Activated CD4-positive, alpha-beta T cell treated with anti-CD3 and anti-CD28 coated beads, Interleukin-2, Interleukin-4, amounts not matched to agents 100 ng/mL and 50 ng/mL, durations not matched to agents 16 hours and 8 hours (primary cell): ENCODE data around the gene FASN.
A peak's percentile ranks its signal among the peaks of the same experiment; 100 is the strongest.

Experiments used
- DNase-seq: peaks from one replicate; pipeline ENCODE4 v3.0.0-alpha.2; 2020; ENCODE audit warnings: low spot score

FASN gene

DNA sequence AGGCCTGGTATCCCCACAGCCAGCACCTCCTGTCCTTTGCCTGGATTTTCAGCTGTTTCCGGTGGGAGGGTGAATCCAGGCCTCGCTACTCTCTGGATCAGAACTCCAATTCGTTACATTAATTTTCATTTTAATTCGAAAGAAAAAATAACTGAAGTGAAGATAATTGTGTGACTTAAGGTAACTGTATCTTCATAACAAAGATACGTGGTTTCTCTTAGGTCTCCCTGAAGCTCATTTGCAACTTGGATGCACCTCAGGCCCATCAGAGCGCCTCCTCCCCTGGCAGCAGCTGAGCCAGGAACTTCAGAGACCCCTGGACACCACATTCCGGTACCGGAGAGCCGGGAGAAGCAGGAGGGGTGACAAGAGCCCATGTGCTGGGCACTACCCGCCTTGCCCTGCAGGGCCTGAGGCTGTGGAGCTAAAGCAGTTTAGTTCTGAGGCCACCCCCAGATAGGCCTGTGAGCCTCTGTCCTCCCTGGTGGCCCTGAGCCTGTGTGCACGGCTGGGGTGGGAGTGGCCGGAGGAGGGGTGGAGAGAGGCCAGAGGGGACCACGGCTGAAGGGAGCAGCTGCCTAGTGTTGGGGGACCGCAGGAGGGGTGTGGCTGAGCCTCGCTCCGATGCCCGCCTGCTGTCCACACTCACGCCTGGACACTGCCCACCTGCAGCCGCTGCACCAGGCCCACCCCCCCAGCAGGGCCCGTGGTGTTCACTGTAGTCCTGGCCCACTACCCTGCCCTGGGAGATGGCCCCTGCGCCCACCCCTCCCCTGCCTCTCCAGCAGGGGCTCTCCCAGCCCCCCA, 21.0 kb downstream of the FASN start:
- DNase-seq: no peak

DNA sequence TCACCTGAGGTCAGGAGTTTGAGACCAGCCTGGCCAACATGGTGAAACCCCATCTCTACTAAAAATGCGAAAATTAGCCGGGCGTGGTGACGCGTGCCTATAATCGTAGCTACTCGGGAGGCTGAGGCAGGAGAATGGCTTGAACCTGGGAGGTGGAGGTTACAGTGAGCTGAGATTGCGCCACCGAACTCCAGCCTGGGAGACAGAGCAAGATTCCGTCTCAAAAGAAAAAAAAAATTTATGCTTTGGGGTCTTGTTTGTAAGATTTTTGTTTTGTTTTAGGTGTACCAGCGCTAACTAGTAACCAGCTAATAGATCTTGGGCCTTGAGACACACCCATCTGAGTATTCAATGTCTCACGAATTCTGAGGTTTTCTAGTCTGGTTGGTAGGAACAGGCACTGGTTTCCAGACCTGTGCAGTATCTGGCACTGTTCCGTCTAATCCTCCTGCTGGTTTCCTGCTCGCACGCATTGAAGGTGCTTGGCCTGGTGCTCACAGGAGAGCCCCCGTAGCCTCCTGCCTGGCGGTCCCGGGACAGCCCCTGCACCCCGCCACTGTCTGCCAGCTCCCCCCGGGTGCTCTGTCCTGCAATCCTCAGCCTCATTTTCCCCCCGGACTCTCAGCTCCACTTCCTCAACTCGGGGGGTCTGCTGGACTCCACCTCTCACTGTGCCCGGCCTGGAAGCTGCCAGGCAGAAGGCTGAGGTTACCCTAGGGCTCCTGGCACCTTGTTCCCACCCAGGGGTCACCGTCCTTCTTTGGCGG, 21.8 kb downstream of the FASN start:
- DNase-seq: no peak

DNA sequence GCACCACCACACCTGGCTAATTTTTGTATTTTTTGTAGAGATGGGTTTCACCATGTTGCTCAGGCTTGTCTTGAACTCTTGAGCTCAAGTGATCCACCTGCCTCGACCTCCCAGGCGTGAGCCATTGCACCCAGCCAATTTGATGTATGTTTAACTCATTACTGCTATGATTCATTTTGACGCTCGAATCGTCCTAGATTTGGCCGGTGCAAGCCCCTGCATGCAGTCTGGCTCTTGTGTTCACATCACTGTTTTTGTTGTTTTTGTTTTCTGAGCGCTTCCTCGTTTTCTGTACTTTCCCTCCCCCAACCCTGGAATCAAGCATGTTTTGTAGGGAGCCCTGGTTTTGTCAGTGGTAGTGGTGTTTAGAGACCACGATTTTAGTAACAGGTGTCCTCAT, 24.6 kb downstream of the FASN start:
- no peak for DNase-seq

DNA sequence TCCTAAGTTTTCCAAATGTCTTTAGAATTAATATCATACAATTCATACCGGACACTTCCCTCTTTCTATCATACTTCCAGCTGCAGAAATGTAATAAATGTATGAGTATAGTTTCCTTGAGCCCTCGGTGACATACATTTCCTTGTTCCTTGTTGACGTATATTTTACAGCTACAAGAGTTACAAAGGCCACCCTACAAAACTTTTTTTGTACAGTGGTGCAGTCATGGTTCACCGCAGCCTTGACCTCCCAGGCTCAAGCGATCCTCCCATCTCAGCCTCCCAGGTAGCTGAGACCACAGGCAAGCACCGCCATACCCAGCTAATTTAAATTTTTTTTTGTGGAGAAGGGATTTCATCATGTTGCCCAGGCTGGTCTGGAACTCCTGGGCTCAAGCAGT, 25.2 kb downstream of the FASN start:
- DNase-seq: no peak

DNA sequence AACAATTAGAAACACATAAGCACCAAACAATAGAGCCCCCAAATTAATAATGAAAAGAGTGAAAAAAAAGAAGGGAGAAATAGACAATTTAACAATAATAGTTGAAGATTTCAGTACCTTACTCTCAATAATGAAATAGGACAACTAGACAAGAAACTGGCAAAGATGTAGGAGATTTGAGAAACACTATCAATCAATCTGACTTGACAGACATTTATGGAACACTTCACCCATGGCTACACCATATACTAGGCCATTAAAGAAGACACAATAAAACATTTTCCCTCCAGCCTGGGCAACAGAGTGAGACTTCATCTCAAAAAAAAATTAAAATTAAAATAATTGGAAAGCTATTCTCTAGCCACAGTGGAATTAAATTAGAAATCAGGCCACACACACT, 27.4 kb downstream of the FASN start:
- no peak for DNase-seq

DNA sequence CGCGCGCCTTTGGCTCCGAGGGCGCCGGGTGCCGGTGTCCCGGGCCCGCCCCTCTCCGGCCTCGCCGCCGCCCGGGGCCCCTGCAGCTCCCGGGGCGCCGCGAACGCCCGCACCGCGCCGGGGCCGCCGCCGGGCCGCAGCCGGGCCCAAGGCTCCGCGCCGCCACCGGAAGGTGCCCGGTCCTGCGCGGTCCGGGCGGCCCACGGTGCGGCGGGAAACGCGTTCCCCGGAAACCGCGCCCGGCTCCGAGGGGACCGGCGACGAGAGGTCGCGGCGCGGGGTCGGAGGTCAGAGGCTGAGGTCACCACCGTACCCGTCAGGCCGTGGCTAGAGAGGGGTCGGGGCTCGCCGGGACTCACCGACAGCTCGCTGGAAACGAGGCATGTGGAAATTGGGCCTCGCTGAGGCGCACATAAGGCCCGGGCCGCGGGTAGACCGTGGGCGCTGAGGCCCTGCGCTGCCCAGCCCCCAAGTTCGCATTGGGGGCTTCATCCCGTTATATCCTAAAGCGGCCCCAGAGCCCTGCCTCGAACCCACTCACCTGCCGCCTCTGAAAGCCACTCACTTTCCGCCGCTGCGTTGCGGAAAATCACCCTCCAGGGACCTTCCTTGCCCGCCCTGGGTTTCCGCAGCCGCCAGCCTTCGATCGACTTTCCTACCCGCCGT, 32.3 kb downstream of the FASN start, which contains the start of gene DUS1L:
Gene DUS1L (minus strand): TSS at position 167 of the 666 bp plus-strand sequence. CDS start 745 bp downstream, outside the sequence.
- DNase-seq: peak; percentile 69

DNA sequence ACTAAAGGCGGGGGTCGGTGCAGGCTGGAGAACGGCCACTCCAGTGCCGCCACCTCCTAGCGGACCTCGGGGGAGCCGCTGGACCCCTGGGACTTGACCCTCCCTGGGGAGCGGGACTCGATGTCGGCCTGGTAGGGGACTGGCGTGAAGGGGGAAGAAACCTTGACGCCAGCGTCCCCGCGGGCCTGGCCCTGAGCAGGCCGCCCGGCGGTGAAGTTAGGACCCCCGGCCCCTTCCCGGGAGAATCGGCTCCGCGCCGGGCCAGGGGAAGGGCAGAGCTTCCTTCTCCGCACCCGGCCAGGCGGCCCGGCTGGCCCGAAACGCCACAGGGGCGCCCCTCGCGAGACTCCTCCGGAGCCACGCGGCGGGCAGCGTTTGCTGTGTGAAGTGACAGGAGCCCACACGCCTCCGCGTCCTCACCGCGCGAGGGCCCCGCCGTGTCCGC, 32.8 kb downstream of the FASN start:
- DNase-seq: no peak

DNA sequence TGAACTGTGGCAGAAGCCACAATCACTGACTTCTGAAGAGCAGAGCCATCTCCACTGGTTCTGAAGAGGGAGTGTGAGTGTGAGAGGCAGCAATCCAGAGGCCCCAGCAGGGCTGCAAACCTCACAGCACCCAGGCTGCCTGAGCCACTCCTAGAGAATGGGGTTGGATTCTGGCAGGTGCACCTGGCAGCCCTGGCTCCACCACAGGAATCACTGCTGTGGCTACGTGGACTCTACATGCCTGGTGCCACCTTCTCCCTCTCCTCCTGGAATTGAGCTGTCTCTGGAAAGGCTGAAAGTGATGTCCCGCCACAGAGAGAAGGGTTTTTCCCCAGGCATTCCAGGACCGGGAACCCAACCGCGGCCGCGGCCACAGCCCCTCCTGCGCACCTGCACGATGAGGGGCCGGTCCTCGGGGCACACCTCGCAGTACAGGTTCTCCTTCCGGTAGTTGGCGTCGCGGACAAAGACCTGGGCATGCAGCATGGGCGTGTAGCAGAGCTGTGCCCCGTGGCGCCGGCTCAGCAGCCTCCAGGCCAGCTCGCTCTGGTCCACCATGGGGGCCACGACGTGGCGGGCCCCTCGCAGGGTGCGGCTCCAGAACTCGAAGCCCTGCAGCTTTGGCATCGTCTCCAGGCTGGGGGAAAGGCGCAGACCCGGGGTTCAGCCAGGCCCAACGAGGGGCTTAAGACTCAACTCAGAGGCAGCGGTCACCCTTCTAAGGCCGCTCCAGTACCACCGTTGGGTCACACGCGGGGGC, 33.4 kb downstream of the FASN start:
- no peak for DNase-seq

DNA sequence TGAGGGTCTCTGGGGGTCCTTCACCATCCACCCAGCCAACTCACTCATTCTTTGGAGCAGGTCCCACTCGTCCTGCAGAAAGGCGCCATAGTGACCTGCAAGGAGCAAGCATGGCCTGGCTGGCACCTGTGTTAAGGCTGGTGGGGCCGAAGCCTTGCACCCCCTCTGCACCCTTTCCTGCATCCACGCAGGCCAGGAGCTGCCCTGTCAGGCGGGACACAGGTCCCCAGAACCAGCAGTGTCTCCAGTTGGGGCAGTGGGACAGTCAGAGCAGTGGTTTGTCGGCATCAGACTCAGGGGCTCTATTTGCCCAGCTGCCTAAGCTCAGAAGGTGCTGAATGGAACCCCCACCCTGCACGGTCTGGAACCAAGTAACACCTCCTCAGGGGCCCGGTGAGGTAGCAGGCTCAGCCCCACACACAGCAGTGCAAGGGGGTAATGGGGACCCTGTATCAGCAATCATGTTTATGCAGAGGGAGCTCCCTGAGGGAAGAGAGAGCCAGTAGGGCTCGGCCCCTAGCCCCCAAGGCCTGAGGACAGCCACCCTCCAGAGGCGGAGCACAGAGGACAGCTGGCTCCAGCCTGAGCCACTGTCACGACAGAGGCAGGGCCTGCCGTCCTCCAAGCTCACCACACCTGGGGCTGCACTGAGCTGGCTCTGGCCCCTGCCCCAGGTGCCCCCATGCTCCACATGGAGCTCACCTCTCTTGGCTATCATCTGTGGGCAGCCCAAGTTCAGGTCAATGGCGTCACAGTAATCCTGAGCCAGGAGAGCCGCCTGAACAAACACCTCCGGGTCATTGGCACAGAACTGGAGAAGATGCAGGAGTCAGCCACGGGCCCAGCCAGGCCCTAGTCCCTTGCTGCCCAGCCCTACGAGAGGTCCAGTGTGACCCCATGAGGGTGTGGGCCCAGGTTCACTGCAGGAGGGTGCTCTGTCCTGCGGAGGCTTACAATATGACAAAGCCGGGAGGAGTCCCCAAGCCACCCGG, 34.3 kb downstream of the FASN start:
- no peak for DNase-seq

DNA sequence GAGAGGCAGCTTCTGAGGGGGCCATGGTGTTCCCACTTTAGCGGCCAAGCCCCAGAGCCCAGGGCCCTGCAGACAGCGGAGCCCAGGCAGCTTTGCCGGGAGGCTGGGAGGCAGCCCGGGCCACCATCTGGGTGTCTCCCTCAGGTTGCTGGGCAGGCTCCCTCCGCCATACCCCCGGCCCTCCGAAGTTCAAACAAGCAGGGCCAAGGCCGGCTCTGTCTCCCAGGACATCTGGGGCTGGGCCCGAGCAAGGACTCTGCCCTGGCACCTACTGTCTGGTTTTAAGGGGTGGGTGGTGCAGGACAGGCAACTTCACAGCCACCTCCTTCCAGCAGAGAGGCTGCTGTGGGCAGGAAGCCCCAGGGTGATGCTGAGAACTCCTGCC, 35.1 kb downstream of the FASN start:
- no peak for DNase-seq

DNA sequence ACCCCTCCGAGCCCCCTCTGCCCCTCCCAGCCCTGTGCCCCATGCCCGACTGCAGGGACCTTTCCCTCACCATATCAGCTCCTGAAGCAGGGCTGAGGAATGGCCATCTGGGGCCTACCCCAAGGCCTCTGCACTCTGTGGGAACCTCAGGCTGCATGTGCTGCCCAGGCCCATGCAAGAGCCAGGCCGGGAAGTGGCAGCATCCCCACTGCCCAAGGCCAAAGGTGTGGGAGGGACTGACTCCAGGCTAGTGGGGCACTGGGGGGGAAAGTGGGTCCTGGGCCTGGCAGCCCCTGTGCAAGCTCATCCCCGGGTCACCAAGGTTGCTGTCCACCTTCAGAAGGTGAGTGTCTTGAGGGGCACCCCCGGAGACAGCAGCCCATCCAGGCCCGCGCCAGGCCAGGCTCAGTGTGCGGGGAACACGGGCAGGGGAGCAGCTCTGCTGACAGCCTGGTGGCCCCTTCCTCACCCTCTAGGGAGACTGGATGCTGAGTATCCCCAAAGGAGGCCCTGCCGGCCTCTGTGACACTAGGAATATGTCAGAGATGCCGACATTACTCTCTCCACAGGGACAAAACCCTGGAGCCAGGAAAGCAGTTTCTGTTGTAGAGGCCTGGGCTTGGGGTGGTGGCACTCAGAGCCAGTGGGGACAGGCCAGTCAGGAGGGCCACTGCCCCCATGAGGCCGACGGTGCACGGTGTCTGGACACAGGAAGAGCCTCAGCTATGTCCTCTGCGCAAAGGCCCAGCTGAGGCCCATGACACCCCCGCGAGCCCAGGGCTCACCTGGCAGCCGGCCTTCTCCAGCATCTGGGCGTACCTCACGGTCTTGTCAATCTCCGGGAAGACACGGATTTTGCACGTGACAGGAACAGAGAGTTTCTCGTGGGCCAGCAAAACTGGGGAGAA, 35.7 kb downstream of the FASN start:
- no peak for DNase-seq

DNA sequence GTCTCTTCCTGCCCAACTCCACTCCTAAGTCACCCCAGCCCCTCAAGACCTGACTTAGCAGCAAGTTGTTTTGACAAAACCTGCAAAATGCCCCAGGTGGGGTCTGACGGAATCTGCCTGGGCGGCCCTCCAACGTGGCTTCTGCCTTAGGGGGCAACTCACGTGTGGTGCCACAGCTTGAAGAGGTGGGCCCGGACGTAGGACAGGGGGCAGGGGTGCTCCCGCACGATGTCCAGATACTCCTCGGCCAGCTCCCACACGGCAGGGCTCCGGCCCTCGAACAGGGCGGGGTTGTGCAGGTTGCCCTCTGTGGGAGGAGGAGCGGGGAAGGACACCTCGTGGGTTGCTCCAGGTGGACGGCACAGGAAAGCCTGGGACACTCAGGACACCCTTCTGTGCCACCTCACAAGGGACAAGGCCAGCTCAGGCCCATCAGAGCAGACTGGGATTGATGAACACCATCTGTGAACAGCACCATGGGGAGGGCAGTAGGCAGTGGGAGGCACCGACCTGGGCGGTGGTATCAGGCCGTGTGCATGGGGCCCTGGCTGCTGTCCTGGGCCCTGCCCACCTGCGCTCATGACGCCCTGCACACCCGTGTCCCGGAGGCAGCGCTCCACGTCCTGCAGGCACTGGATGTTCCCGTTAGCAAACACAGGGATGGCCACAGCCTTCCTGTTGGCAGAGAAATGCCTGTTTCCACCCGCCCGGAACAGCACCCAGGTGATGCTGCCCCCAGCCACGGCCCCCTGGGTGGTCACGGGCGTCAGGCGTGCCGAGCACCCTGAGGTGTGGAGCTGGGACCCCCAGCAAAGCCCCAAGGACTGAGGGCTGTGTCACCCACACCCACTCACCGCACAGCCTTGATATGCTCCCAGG, 36.8 kb downstream of the FASN start:
- no peak for DNase-seq

DNA sequence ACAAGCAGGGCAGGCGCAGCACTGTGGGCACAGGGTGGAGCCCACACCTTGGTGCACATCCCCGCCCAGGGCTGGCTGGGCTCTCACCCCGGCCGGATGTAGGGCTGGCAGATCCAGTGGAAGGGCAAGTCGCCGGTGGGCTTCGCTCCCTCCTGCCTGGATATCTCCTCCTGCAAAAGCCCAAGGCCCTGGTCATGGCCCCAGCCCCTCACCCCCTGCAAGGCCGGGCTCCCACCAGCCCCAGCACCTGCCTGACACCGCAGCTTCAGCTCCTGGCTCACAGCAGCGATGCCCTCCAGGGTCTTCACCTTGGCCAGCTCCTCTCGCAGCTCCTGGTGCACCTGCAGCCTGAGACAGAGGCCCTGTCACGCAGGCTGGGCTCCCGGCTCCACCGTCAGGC, 37.4 kb downstream of the FASN start:
- DNase-seq: no peak

DNA sequence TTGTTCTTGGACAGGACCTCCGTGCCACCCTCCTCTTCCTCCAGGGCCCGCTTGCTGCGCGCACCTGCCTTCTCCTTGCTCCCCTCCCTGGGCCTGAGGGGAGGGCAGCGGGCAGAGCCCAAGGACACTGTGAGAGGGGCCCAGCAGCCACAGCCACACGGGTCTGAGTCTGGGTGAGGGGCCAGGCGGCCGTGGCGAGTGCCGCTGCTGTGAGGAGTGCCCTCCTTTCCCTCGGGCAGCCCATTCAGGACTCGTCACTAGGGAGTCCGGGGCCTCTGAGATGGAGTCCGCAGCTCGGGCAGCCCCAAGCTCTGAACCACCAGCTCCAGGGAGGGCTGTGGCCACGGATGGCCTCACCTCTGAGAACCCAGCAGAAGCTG, 38.0 kb downstream of the FASN start:
- no peak for DNase-seq

DNA sequence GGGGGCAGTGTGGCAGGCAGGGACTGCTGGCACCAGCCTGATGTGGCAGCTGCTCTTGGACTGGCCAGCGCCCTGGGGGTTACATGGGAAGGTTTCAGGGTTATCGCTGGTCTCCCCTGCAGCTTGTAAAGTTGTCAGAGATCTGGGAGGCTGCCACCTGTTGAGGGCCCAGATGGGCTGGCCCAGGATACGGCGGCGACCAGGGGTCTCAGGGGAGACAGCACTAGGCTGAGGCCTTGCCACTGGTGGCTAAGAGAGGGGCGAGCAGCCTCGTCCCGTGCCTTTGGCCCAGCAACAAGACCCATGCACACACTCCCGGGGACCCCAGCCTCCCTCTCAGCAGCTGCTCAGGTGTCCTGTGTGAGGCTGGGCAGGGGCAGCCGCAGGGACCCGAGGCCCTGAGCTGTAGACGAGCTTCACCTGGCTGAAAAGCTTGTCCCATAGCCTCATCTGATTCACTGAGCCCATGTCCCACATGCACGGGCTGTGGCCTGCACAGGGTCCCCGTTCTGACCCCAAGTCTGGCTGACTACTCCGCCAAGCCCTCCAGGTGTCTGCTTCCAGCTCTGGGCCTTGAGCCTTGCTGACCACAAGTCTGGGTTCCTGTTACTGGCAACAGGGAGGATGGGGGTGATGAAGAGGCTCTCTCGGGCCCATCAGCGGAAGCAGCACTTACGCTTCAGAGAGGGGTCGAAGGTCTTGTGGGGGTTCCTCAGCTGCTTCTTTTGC, 38.6 kb downstream of the FASN start:
- no peak for DNase-seq

DNA sequence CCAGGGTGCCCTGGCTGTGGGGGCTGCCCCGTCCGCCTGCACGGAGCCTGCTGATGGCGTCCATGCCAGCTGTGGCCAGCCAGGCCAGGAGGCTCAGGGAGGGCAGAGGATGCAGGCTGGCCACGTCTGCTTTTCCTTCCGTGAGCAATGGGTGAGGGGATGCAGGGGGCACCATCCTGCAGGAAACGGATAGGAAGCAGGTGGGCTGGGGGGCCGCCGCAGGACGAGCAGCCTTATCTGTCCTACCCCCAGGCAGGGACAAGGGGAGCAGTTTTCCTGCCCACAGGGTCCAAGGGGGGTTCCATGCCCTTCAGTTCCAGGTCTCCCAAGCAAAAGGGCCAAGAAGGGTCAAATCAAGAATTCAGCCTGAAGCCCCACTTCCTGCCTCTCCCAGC, 39.2 kb downstream of the FASN start:
- DNase-seq: no peak

DNA sequence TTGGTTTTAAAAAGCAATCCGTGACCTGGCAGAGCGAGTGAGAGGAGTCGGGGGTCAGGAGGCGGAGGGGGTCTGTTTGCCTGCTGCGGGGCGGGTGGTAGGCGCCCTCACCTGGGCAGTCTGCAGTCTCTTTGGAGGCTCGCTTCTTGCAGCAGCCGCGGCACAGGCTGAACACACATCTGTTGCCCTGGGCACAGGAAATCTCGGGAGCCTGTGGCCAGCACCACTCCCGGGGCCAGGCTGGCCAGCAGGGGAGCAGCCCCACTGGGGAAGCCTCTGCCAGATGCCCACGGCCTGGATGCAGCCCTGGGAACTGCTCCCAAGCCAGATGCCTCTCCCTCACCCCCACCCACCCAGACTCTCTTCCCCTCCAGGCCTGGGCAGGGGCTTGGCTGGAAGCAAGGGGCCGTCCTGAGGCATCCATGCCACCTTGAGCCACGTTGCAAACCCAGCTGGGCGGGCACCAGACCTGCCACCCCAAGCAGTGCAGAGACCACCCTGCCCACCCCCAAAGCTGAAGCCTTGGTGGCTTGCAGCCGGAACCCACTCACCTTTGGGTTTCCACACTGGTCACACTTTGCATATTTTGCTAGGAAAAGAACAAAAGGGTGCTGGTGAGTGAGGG, 39.7 kb downstream of the FASN start:
- DNase-seq: no peak
